Thyroid gland (tissue), 4 donors: ENCODE results near the gene LPAR4.

Experiments used
- POLR2A ChIP-seq, 2 donors: fragments of 450-650 bp; IDR thresholded peaks; one replicate each; pipeline ENCODE4 v1.6.1; 2017; ENCODE audit warnings: antibody characterized with exemption in 2 of 2, mild to moderate bottlenecking in 2 of 2, moderate library complexity in 1 of 2
- TF ChIP-seq, protein P1 (sequence below), 6 experiments: fragments of 200-600 bp in 3 of 6; fragments of 450-650 bp in 3 of 6; sonication (generic) in 3 of 6; IDR thresholded peaks; one replicate each; pipeline ENCODE4 v1.5.1; 2016 to 2019; ENCODE audit warnings: antibody characterized with exemption in 6 of 6, mild to moderate bottlenecking in 2 of 6, inconsistent platforms in 1 of 6, moderate library complexity in 1 of 6

DNA sequence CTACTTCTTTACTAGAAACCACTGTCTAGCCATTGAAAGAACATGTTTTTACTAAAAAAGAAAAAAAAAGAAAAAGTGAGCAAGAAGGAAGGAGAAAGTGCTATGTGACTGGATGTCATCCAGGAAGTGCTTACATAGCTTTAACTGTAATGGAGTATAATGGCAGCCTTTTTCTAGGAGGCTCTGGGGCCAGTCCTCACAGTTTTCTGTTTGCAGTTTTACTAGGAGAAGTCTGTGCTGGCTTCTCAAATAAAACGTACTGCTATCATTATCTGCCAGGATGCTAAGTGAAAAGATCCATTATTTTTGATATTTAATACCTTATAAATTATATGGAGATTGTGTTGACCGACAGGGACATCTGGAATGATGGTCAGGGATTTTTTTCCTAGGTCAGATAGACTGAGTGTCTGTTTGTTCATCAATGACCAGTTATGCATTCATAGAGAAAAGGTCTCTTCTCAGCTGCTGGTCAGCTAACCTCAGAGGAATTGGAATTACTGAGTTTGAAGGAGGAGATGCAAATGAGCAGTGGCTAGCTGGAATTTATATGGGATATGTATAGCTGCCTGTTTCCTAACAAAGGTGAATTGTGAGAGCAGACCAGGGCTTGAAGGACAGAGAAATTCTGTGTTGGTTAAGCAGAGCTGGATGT lies 21.7 kb downstream of the LPAR4 start:
- TF ChIP-seq, protein P1, sequence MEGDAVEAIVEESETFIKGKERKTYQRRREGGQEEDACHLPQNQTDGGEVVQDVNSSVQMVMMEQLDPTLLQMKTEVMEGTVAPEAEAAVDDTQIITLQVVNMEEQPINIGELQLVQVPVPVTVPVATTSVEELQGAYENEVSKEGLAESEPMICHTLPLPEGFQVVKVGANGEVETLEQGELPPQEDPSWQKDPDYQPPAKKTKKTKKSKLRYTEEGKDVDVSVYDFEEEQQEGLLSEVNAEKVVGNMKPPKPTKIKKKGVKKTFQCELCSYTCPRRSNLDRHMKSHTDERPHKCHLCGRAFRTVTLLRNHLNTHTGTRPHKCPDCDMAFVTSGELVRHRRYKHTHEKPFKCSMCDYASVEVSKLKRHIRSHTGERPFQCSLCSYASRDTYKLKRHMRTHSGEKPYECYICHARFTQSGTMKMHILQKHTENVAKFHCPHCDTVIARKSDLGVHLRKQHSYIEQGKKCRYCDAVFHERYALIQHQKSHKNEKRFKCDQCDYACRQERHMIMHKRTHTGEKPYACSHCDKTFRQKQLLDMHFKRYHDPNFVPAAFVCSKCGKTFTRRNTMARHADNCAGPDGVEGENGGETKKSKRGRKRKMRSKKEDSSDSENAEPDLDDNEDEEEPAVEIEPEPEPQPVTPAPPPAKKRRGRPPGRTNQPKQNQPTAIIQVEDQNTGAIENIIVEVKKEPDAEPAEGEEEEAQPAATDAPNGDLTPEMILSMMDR (IDR thresholded peaks at IDR 0.05) = no peak
- no peak for TF ChIP-seq POLR2A (IDR thresholded peaks at IDR 0.05)
